A673 (cell line): ENCODE data around the gene TMEM259. TPM values are rescaled to one million over a fixed set of nuclear protein-coding genes. Genes with fewer than 3 reads are reported as not detected.

Source experiments
- BruUV-seq: library from RNA; stranded (reverse); fragments of 400-500 nt; replicated peaks from 2 replicates; lab custom pipeline; 2021; lab: Mats Ljungman, UMichigan
- CTCF ChIA-PET: fragments of 300-600 bp; sonication (Branson Sonifier 250); formaldehyde crosslinking; loops from one replicate; lab custom pipeline; 2022; ENCODE audit warnings: antibody characterized with exemption; lab: Charles Lee
- POLR2A ChIA-PET: fragments of 300-600 bp; sonication (Branson Sonifier 250); formaldehyde crosslinking; loops from one replicate; lab custom pipeline; 2022; ENCODE audit warnings: antibody characterized with exemption; ENCODE audit not compliant: low non-redundant PET; lab: Charles Lee
- DNase-seq: peaks from one replicate; pipeline ENCODE4 v3.0.0-alpha.2; 2015; ENCODE audit warnings: low spot score
- H3K27ac ChIP-seq: fragments of 200-600 bp; sonication (generic); 2 replicates; pipeline ENCODE4 v1.5.1; 2016; ENCODE audit warnings: mixed run types, low read depth, mild to moderate bottlenecking, mixed read lengths, antibody characterized with exemption, low read length; ENCODE audit not compliant: poor library complexity, severe bottlenecking
- H3K27me3 ChIP-seq: fragments of 200-600 bp; sonication (generic); replicated peaks from 2 replicates; pipeline ENCODE4 v1.6.1; 2017; ENCODE audit warnings: mixed run types, low read depth, mild to moderate bottlenecking, mixed read lengths, antibody characterized with exemption, low read length; ENCODE audit not compliant: insufficient read depth, poor library complexity
- H3K36me3 ChIP-seq: fragments of 200-600 bp; sonication (generic); 2 replicates; pipeline ENCODE4 v1.6.1; 2016; ENCODE audit warnings: mixed run types, mild to moderate bottlenecking, mixed read lengths, antibody characterized with exemption, low read length; ENCODE audit not compliant: insufficient read depth, poor library complexity, severe bottlenecking
- H3K4me1 ChIP-seq: fragments of 200-600 bp; sonication (generic); 2 replicates; pipeline ENCODE4 v1.6.1; 2017; ENCODE audit warnings: mixed run types, mild to moderate bottlenecking, mixed read lengths, antibody characterized with exemption, low read length; ENCODE audit not compliant: insufficient read depth, poor library complexity, severe bottlenecking
- H3K4me3 ChIP-seq: fragments of 200-600 bp; sonication (generic); 2 replicates; pipeline ENCODE4 v1.5.1; 2016; ENCODE audit warnings: low read depth, mixed run types, mild to moderate bottlenecking, mixed read lengths, low read length; ENCODE audit not compliant: poor library complexity, severe bottlenecking
- H3K9me3 ChIP-seq: fragments of 200-600 bp; sonication (generic); 2 replicates; pipeline ENCODE4 v1.6.1; 2016; ENCODE audit warnings: mixed run types, low read depth, mild to moderate bottlenecking, mixed read lengths, antibody characterized with exemption, low read length; ENCODE audit not compliant: poor library complexity, severe bottlenecking
- CTCF ChIP-seq: fragments of 300-800, 200-600 bp; sonication (generic); conservative IDR thresholded peaks from 2 replicates; pipeline ENCODE4 v1.5.1; 2017; ENCODE audit warnings: low read depth, mild to moderate bottlenecking, antibody characterized with exemption, low read length, moderate library complexity, mixed read lengths
- EZH2 ChIP-seq: fragments of 200-600 bp; sonication (generic); IDR thresholded peaks from 2 replicates; pipeline ENCODE4 v1.6.1; 2017; ENCODE audit warnings: borderline replicate concordance, low read depth, mild to moderate bottlenecking, mixed read lengths, antibody characterized with exemption, low read length; ENCODE audit not compliant: poor library complexity, severe bottlenecking
- intact Hi-C: fragments of 100-400 bp; cut with micrococcal nuclease; formaldehyde crosslinking; loops from one replicate; pipeline ENCODE4 v1.10.0; 2022; ENCODE audit not compliant: unreplicated experiment
- total RNA-seq: library from RNA; stranded (reverse); gene quantifications from 2 replicates; pipeline ENCODE4 v1.2.3, GENCODE V29; 2021

TMEM259 gene
- total RNA-seq, 1 experiment from 2014 or later: 151 TPM

- no TSS peak for BruUV-seq
- POLR2A ChIA-PET: interaction anchor here (0.6 kb wide), 1 partner anchor 99 kb away, joined by 3 read pairs; no protein-coding TSS in a partner anchor
- peaks cover 25% of the 10 kb centered on the region for H3K36me3 ChIP-seq
- H3K9me3 ChIP-seq: no peaks in the 10 kb centered on the region
- H3K27ac ChIP-seq: no peak overlapping the region
- DNase-seq: no peak
- intact Hi-C loops: no loop called here
- no peak overlapping the region for H3K4me3 ChIP-seq
- H3K4me1 ChIP-seq: peaks cover 15% of the 10 kb centered on the region
- TF ChIP-seq EZH2 (no peak), CTCF (no peak)
- peaks cover 24% of the 10 kb centered on the region for H3K27me3 ChIP-seq
- CTCF ChIA-PET: no interaction called here
Observed at GRCh38 chr19:993361-993830, 27.5 kb downstream of the TMEM259 start.

GRCh38 chr19:992670-993055, 28.3 kb downstream of the TMEM259 start:
- ChIA-PET CTCF (no interaction called here), POLR2A (interaction anchor here (0.6 kb wide), 1 partner anchor 99 kb away, joined by 3 read pairs; no protein-coding TSS in a partner anchor)
- H3K36me3 ChIP-seq: peaks cover 25% of the 10 kb centered on the region
- intact Hi-C loops: no loop called here
- TF ChIP-seq EZH2 (no peak), CTCF (no peak)
- H3K4me3 ChIP-seq: no peak overlapping the region
- H3K27ac ChIP-seq: no peak overlapping the region
- peaks cover 12% of the 10 kb centered on the region for H3K4me1 ChIP-seq
- H3K9me3 ChIP-seq: no peaks in the 10 kb centered on the region
- no peak for DNase-seq
- peaks cover 16% of the 10 kb centered on the region for H3K27me3 ChIP-seq
- BruUV-seq: no TSS peak

GRCh38 chr19:991932-992669, 28.8 kb downstream of the TMEM259 start:
- H3K36me3 ChIP-seq: peaks cover 25% of the 10 kb centered on the region
- ChIA-PET CTCF (no interaction called here), POLR2A (no interaction called here)
- intact Hi-C loops: no loop called here
- peaks cover 12% of the 10 kb centered on the region for H3K4me1 ChIP-seq
- H3K27me3 ChIP-seq: peaks cover 11% of the 10 kb centered on the region
- no peak for DNase-seq
- no TSS peak for BruUV-seq
- no peak overlapping the region for H3K4me3 ChIP-seq
- TF ChIP-seq EZH2 (no peak), CTCF (no peak)
- no peaks in the 10 kb centered on the region for H3K9me3 ChIP-seq
- no peak overlapping the region for H3K27ac ChIP-seq
